Mucosa of descending colon (tissue), 3 donors: ENCODE results near the gene SPPL2C. TPM values are rescaled to one million over a fixed set of nuclear protein-coding genes. Genes with fewer than 3 reads are reported as not detected.
A peak's percentile ranks its signal among the peaks of the same experiment; 100 is the strongest.

ENCODE experiments used
- ATAC-seq: fragments of 200-7000 bp; cut with Tn5 transposase; one replicate; pipeline ENCODE4 v1.9.1; 2020; ENCODE audit warnings: mild to moderate bottlenecking, moderate library complexity
- DNase-seq, 3 donors: peaks; one replicate each; pipeline ENCODE4 v3.0.0-alpha.2; 2020
- H3K36me3 ChIP-seq: fragments of 200-600 bp; one replicate; pipeline ENCODE4 v1.8.0; 2021; ENCODE audit warnings: low read depth, mild to moderate bottlenecking
- H3K4me1 ChIP-seq: fragments of 200-600 bp; one replicate; pipeline ENCODE4 v1.8.0; 2021; ENCODE audit warnings: low read depth, mild to moderate bottlenecking
- H3K4me3 ChIP-seq: fragments of 200-600 bp; one replicate; pipeline ENCODE4 v1.8.0; 2021; ENCODE audit warnings: mild to moderate bottlenecking
- H3K9me3 ChIP-seq: fragments of 200-600 bp; one replicate; pipeline ENCODE4 v1.8.0; 2021; ENCODE audit warnings: mild to moderate bottlenecking
- intact Hi-C, 2 donors: fragments of 100-400 bp; cut with DNase I in 1 of 2; cut with micrococcal nuclease in 1 of 2; formaldehyde crosslinking; loops; one replicate each; pipeline versions ENCODE4 v1.11.0 to v1.11.1; 2022; cut with DNase I, micrococcal nuclease
- total RNA-seq, 3 donors: library from RNA; stranded (reverse); fragmentation: NEBNext Ultra II Directional in 2 of 3; extraction: Animal tissue kit (Norgen Biotek cat#: 25700) in 2 of 3; gene quantifications; one replicate each; pipeline versions ENCODE4 v1.2.1 to v1.2.4, GENCODE V29; 2021 to 2023
- TF ChIP-seq, protein P1 (sequence below): fragments of 200-600 bp; IDR thresholded peaks from one replicate; pipeline ENCODE4 v1.8.0; 2022; ENCODE audit warnings: antibody characterized with exemption, mild to moderate bottlenecking
- donor health status: DM: no; HTN: no; CAD: no; lungs with moderate emphysema.
- donor health status: DM: no; HTN: no; CAD: no.
- donor health status: DM: no; HTN: yes; CAD: no.

Gene SPPL2C
- total RNA-seq, 3 donors from 2014 or later, result not detected

DNA sequence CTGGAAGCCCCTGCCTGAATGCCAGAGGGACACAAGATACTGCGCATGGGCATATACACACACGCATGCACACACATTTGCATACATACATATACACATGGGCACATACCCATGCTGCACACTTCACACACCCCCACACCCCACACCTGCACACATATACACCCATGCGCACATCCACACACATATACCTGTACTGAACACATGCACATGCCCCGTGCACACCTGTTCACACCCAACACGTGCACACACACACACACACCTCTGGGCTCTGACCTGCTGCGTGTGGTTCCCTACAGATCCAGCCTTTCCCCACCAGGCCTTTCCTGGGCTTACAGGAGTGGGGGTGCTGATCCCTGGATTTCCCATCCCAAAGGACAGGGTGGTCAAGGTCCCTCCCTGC lies 6.3 kb downstream of the SPPL2C start:
- H3K4me3 ChIP-seq, result no peak overlapping the region
- no peaks in the 10 kb centered on the region for H3K9me3 ChIP-seq
- ATAC-seq, result no peak
- DNase-seq, result no peak
- TF ChIP-seq, protein P1, sequence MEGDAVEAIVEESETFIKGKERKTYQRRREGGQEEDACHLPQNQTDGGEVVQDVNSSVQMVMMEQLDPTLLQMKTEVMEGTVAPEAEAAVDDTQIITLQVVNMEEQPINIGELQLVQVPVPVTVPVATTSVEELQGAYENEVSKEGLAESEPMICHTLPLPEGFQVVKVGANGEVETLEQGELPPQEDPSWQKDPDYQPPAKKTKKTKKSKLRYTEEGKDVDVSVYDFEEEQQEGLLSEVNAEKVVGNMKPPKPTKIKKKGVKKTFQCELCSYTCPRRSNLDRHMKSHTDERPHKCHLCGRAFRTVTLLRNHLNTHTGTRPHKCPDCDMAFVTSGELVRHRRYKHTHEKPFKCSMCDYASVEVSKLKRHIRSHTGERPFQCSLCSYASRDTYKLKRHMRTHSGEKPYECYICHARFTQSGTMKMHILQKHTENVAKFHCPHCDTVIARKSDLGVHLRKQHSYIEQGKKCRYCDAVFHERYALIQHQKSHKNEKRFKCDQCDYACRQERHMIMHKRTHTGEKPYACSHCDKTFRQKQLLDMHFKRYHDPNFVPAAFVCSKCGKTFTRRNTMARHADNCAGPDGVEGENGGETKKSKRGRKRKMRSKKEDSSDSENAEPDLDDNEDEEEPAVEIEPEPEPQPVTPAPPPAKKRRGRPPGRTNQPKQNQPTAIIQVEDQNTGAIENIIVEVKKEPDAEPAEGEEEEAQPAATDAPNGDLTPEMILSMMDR, result no peak
- intact Hi-C loops, result no loop called here
- no peaks in the 10 kb centered on the region for H3K4me1 ChIP-seq
- no peaks in the 10 kb centered on the region for H3K36me3 ChIP-seq

DNA sequence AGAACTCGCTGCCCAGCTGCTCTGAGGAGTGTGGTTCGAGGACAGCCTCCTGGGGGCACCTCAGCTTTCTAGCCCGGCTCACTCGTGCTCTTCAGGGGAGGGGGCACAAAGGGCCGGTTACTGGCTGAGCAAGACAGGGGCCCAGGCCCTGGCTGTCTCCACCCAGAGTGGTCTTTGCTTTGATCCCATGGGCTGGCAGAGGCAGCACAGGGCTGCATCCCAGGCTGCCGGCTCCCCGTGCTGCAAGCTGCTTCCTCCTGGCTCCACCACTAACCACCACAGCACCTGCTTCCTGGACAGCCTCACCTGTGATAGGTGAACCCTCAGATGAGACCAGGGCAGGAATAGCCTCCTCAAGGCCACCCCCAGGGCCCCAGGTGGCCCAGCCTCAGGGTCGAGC lies 6.8 kb downstream of the SPPL2C start:
- DNase-seq (no peak), ATAC-seq (no peak)
- H3K4me1 ChIP-seq, result no peaks in the 10 kb centered on the region
- TF ChIP-seq, protein P1, result no peak
- no peaks in the 10 kb centered on the region for H3K36me3 ChIP-seq
- intact Hi-C loops, result no loop called here
- H3K9me3 ChIP-seq, result no peaks in the 10 kb centered on the region
- H3K4me3 ChIP-seq, result no peak overlapping the region

DNA sequence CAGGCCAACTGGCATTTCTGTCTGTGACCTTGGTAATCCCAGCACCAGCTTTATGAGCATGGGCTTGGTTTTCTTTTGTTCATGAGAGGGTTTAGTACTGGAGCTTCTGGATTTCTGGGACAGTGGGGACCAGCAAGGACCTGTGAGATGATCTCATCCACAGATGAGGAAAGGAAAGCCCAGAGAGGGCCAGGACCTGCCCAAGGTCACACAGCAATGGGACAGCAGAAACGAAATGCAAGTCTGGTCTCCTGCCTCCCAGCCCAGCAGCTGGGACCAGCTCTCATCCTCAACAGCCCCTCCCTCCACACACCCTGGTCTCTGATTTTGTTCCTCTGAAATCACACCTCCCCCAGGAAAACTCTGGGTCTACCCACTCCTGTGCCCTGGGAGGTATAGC lies 7.2 kb downstream of the SPPL2C start:
- intact Hi-C loops, result no loop called here
- Histone ChIP-seq H3K4me1 (no peaks in the 10 kb centered on the region), H3K36me3 (no peaks in the 10 kb centered on the region), H3K9me3 (no peaks in the 10 kb centered on the region), H3K4me3 (no peak overlapping the region)
- no peak for DNase-seq
- TF ChIP-seq, protein P1, result no peak
- no peak for ATAC-seq

DNA sequence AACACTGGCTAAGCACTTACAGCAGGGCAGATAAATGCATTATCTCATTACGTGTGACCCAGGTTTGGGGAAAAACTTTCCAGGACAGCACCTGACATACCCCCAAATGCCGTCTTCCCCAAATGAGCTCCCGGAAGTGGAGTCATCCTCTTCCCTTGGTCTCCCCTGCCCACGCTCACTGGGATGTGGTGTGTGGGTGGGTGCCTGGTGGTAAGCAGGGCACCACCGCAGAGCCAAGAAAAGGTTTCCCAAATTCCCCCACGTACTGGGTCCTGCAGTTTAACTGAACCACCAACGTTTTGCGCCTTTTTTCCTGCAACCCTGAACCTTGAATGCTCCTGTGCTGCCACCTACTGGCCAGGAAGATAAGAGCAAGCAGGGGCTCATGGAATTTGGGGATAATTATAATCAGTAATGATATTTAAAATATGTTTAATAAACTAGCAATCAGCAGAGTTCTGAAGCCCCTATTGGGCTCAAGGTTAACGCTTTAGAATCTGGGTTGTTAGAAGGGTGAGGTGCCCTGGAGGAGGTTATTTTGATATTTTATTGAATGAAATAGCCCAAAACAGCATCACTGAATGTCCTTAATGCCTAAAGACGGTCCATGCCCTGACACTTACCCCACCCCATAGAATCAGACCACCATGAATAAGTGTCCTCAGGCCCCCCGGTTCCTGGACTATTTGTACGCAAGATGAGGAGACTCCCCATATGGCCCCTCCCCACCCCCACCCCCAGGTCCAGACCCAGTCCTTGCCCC lies 8.0 kb downstream of the SPPL2C start:
- DNase-seq, result peak in 2 of 3 donors; percentile 56 to 79

DNA sequence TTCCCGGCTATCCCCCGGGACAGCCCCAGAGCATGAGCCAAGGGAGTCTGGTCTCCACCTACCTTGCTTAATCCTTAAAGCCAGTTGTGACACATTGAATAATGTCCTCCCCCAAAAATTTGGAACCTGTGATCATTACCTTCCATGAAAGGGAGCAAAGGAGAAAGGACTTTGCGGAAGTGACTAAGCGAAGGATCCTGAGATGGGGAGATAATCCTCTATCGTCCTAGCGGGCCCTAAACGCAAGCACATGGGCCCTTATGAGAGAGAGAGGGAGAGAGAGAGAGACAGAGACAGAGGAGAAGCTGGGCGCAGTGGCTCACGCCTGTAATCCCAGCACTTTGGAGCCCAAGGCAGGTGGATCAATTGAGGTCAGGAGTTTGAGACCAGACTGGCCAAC lies 9.5 kb downstream of the SPPL2C start:
- Histone ChIP-seq H3K4me3 (no peak overlapping the region), H3K9me3 (no peaks in the 10 kb centered on the region), H3K36me3 (no peaks in the 10 kb centered on the region), H3K4me1 (no peaks in the 10 kb centered on the region)
- no peak for ATAC-seq
- TF ChIP-seq, protein P1, result no peak
- DNase-seq, result no peak
- intact Hi-C loops, result no loop called here

More for the DNA sequence above, 8.0 kb downstream of the SPPL2C start:
- H3K9me3 ChIP-seq, result no peaks in the 10 kb centered on the region
- TF ChIP-seq, protein P1, result peak; percentile 84
- no peaks in the 10 kb centered on the region for H3K4me1 ChIP-seq
- intact Hi-C loops, result no loop called here
- no peak overlapping the region for H3K4me3 ChIP-seq
- no peaks in the 10 kb centered on the region for H3K36me3 ChIP-seq
- peak; percentile 52 for ATAC-seq
